H1 (cell line): ENCODE data around the gene CLDN9. TPM values are rescaled to one million over a fixed set of nuclear protein-coding genes. Genes with fewer than 3 reads are reported as not detected.

Experiments
- CTCF ChIA-PET: fragments of 300-600 bp; sonication (Branson Sonifier 250); formaldehyde crosslinking; loops from one replicate; lab custom pipeline; 2021; ENCODE audit not compliant: partially characterized antibody; lab: Charles Lee
- POLR2A ChIA-PET: fragments of 300-600 bp; sonication (Branson Sonifier 250); formaldehyde crosslinking; loops from one replicate; lab custom pipeline; 2021; ENCODE audit warnings: inconsistent platforms; ENCODE audit not compliant: partially characterized antibody; lab: Charles Lee
- DNase-seq, 2 experiments: peaks; one replicate each; pipeline versions ENCODE4 v3.0.0 to v3.0.0-alpha.2; 2010 to 2022; ENCODE audit warnings: low spot score in 2 of 2, low read depth in 1 of 2, mixed read lengths in 1 of 2
- FAIRE-seq: peaks from 2 replicates; lab custom pipeline; 2011; peaks lifted over from hg19 to GRCh38; lab: Jason Lieb, UNC
- H2AFZ ChIP-seq: 2 replicates; pipeline ENCODE4 v1.8.1; 2012; ENCODE audit warnings: low read length, inconsistent platforms
- H2AK5ac ChIP-seq: 2 replicates; pipeline ENCODE4 v1.6.1; 2013; ENCODE audit warnings: low read depth, low read length
- H2BK120ac ChIP-seq: replicated peaks from 2 replicates; pipeline ENCODE3; 2013; ENCODE audit warnings: low read depth, low read length, inconsistent platforms
- H2BK12ac ChIP-seq: 2 replicates; pipeline ENCODE4 v1.6.1; 2013; ENCODE audit warnings: low read depth, low read length
- H2BK15ac ChIP-seq: 2 replicates; pipeline ENCODE4 v1.6.1; 2013; ENCODE audit warnings: low read length
- H2BK20ac ChIP-seq: 2 replicates; pipeline ENCODE4 v1.6.1; 2013; ENCODE audit warnings: low read length
- H2BK5ac ChIP-seq: 2 replicates; pipeline ENCODE4 v1.6.1; 2013; ENCODE audit warnings: low read depth, low read length
- H3K14ac ChIP-seq: 2 replicates; pipeline ENCODE4 v1.6.1; 2013; ENCODE audit warnings: inconsistent platforms; ENCODE audit not compliant: insufficient read length
- H3K18ac ChIP-seq: 2 replicates; pipeline ENCODE4 v1.6.1; 2013; ENCODE audit warnings: low read length; ENCODE audit errors: extremely low read depth
- H3K23ac ChIP-seq: 2 replicates; pipeline ENCODE4 v1.6.1; 2013; ENCODE audit warnings: inconsistent platforms; ENCODE audit not compliant: insufficient read length
- H3K23me2 ChIP-seq: 2 replicates; pipeline ENCODE4 v1.6.1; 2013; ENCODE audit warnings: low read depth, low read length
- H3K27ac ChIP-seq: 2 replicates; pipeline ENCODE4 v1.6.1; 2011; ENCODE audit warnings: low read depth, low read length, inconsistent platforms
- H3K27me3 ChIP-seq, 4 experiments: replicated peaks in 1 of 4; 1 replicate in 1 of 4; 2 replicates in 3 of 4; pipeline versions ENCODE4 v1.6.1 to v1.8.1; 2011 to 2013; ENCODE audit warnings: low read length in 3 of 4, mild to moderate bottlenecking in 3 of 4, inconsistent platforms in 2 of 4, mixed read lengths in 2 of 4, moderate library complexity in 1 of 4; ENCODE audit not compliant: control insufficient read depth in 3 of 4, insufficient read depth in 3 of 4; ENCODE audit errors: extremely low read depth in 1 of 4
- H3K36me3 ChIP-seq, 4 experiments: 2 replicates each; pipeline versions ENCODE4 v1.6.1 to v1.8.1; 2011 to 2013; ENCODE audit warnings: mild to moderate bottlenecking in 4 of 4, low read length in 3 of 4, moderate library complexity in 2 of 4, control low read depth in 1 of 4, inconsistent platforms in 1 of 4; ENCODE audit not compliant: insufficient read depth in 4 of 4, control insufficient read depth in 2 of 4
- H3K4ac ChIP-seq: replicated peaks from 2 replicates; pipeline ENCODE3; 2013; ENCODE audit warnings: low read length, low read depth, mixed read lengths, inconsistent platforms; ENCODE audit not compliant: insufficient read length
- H3K4me1 ChIP-seq, 4 experiments: replicated peaks in 1 of 4; 1 replicate in 1 of 4; 2 replicates in 3 of 4; pipeline versions ENCODE4 v1.6.1 to v1.8.1; 2011 to 2013; ENCODE audit warnings: low read length in 3 of 4, inconsistent platforms in 2 of 4, mixed read lengths in 1 of 4; ENCODE audit not compliant: insufficient read depth in 4 of 4, control insufficient read depth in 3 of 4
- H3K4me2 ChIP-seq, 2 experiments: 2 replicates each; pipeline versions ENCODE4 v1.6.1 to v1.8.1; 2011 to 2013; ENCODE audit warnings: low read depth in 2 of 2, low read length in 2 of 2, control low read depth in 1 of 2, inconsistent platforms in 1 of 2, mild to moderate bottlenecking in 1 of 2; ENCODE audit not compliant: insufficient read depth in 1 of 2
- H3K4me3 ChIP-seq, 4 experiments: fragments of 200-600, 300-600 bp in 1 of 4; sonication (generic), shearing (Covaris generic), sonication (Bioruptor Twin) in 1 of 4; 2 replicates each; pipeline versions ENCODE4 v1.5.1 to v1.8.1; 2011 to 2016; ENCODE audit warnings: low read length in 4 of 4, low read depth in 3 of 4, control low read depth in 2 of 4, inconsistent platforms in 2 of 4, mild to moderate bottlenecking in 2 of 4, mixed read lengths in 1 of 4, moderate library complexity in 1 of 4; ENCODE audit not compliant: insufficient read depth in 2 of 4; ENCODE audit errors: extremely low read depth in 1 of 4
- H3K56ac ChIP-seq: replicated peaks from 2 replicates; pipeline ENCODE3; 2013; ENCODE audit warnings: low read depth, mild to moderate bottlenecking, mixed read lengths, low read length, inconsistent platforms; ENCODE audit not compliant: insufficient read length
- H3K79me1 ChIP-seq: 2 replicates; pipeline ENCODE4 v1.6.1; 2013; ENCODE audit warnings: low read depth, low read length, control low read depth
- H3K79me2 ChIP-seq, 2 experiments: 2 replicates each; pipeline versions ENCODE4 v1.6.1 to v1.8.1; 2012 to 2013; ENCODE audit warnings: low read length in 2 of 2, mild to moderate bottlenecking in 2 of 2, inconsistent platforms in 1 of 2; ENCODE audit not compliant: insufficient read depth in 2 of 2, control insufficient read depth in 1 of 2
- H3K9ac ChIP-seq, 4 experiments: replicated peaks in 1 of 4; 1 replicate in 1 of 4; 2 replicates in 3 of 4; pipeline versions ENCODE4 v1.6.1 to v1.8.1; 2011 to 2013; ENCODE audit warnings: low read depth in 3 of 4, low read length in 3 of 4, control low read depth in 2 of 4, mild to moderate bottlenecking in 2 of 4, moderate library complexity in 2 of 4, inconsistent platforms in 1 of 4; ENCODE audit errors: extremely low read depth in 1 of 4
- H3K9me3 ChIP-seq, 2 experiments: 2 replicates each; pipeline versions ENCODE4 v1.6.1 to v1.8.1; 2012 to 2013; ENCODE audit warnings: mild to moderate bottlenecking in 2 of 2, moderate library complexity in 2 of 2, control low read depth in 1 of 2, inconsistent platforms in 1 of 2, low read depth in 1 of 2, low read length in 1 of 2, mixed read lengths in 1 of 2; ENCODE audit not compliant: insufficient read depth in 2 of 2
- H4K20me1 ChIP-seq, 2 experiments: replicated peaks in 1 of 2; 2 replicates each; pipeline versions ENCODE3 to v1.8.1; 2011 to 2013; ENCODE audit warnings: inconsistent platforms in 2 of 2, low read length in 2 of 2, mild to moderate bottlenecking in 1 of 2; ENCODE audit not compliant: insufficient read depth in 2 of 2, control insufficient read depth in 1 of 2
- H4K5ac ChIP-seq: 2 replicates; pipeline ENCODE4 v1.6.1; 2013; ENCODE audit warnings: low read length, low read depth, mixed read lengths, inconsistent platforms; ENCODE audit not compliant: insufficient read length
- H4K8ac ChIP-seq: 2 replicates; pipeline ENCODE4 v1.8.0; 2013; ENCODE audit warnings: mild to moderate bottlenecking, moderate library complexity, low read length, inconsistent platforms; ENCODE audit not compliant: insufficient read depth; ENCODE audit errors: extremely low read depth
- H4K91ac ChIP-seq: replicated peaks from 2 replicates; pipeline ENCODE3; 2013; ENCODE audit warnings: low read length, mixed read lengths, inconsistent platforms; ENCODE audit not compliant: insufficient read length
- BCL11A ChIP-seq, 2 experiments: IDR thresholded peaks; one replicate each; pipeline ENCODE4 v1.6.1; 2011; ENCODE audit warnings: low read depth in 2 of 2, low read length in 2 of 2, mild to moderate bottlenecking in 2 of 2
- CHD1 ChIP-seq: IDR thresholded peaks from 2 replicates; pipeline ENCODE4 v1.6.1; 2012; ENCODE audit warnings: low read depth, low read length, improper control_type of control experiment
- EZH2 ChIP-seq: fragments of 200-600 bp; sonication (generic); IDR thresholded peaks from 2 replicates; pipeline ENCODE4 v1.7.1; 2012; ENCODE audit warnings: low read depth, mild to moderate bottlenecking, moderate library complexity, low read length, inconsistent platforms; ENCODE audit not compliant: severe bottlenecking
- HDAC6 ChIP-seq: IDR thresholded peaks from one replicate; pipeline ENCODE4 v1.7.1; 2012; ENCODE audit warnings: low read depth, mild to moderate bottlenecking, inconsistent platforms, low read length, moderate library complexity
- JUN ChIP-seq: IDR thresholded peaks from 2 replicates; pipeline ENCODE4 v1.6.1; 2011; ENCODE audit warnings: low read depth, mild to moderate bottlenecking, improper control_type of control experiment, low read length
- SIX5 ChIP-seq: IDR thresholded peaks from 2 replicates; pipeline ENCODE4 v1.6.1; 2011; ENCODE audit warnings: mild to moderate bottlenecking, low read depth, low read length
- SP1 ChIP-seq: IDR thresholded peaks from 2 replicates; pipeline ENCODE4 v1.6.1; 2011; ENCODE audit warnings: low read depth, low read length
- SP2 ChIP-seq: IDR thresholded peaks from 2 replicates; pipeline ENCODE4 v1.6.1; 2012; ENCODE audit warnings: mild to moderate bottlenecking, low read length, inconsistent platforms
- SP4 ChIP-seq: IDR thresholded peaks from 2 replicates; pipeline ENCODE4 v1.6.1; 2012; ENCODE audit warnings: low read length, inconsistent platforms
- TAF1 ChIP-seq: IDR thresholded peaks from 2 replicates; pipeline ENCODE4 v1.6.1; 2011; ENCODE audit warnings: mild to moderate bottlenecking, low read depth, low read length
- YY1 ChIP-seq: IDR thresholded peaks from 2 replicates; pipeline ENCODE4 v1.6.1; 2011; ENCODE audit warnings: low read depth, mild to moderate bottlenecking, low read length
- WGBS, 2 experiments: shearing (Covaris generic) in 1 of 2; methylation state at CpG; one replicate each; pipeline versions ENCODE4 v1.1.6 to v1.1.7; 2013 to 2015; ENCODE audit warnings: low lambda C conversion rate in 2 of 2, mixed read lengths in 2 of 2, inconsistent platforms in 1 of 2, low coverage in 1 of 2, missing lambda C conversion rate in 1 of 2; ENCODE audit not compliant: insufficient replicate concordance in 2 of 2, insufficient coverage in 1 of 2, insufficient read length in 1 of 2; ENCODE audit errors: extremely low coverage in 1 of 2, missing lambda C conversion rate in 1 of 2; 5-methylcytosine and 5-hydroxymethylcytosine counted together
- polyA plus RNA-seq, 7 experiments: library from polyadenylated mRNA; depleted of rRNA in 3 of 7; stranded (reverse) in 5 of 7; unstranded in 2 of 7; fragments of >200 nt in 5 of 7; fragments of 200-250 nt in 2 of 7; gene quantifications; 1 replicate in 5 of 7; 2 replicates in 1 of 7; 4 replicates in 1 of 7; pipeline versions ENCODE4 v1.2.1 to v1.2.3, GENCODE V29; 2011 to 2013; ENCODE audit warnings: missing spikeins in 2 of 7, mixed read lengths in 2 of 7
- total RNA-seq: library from RNA; stranded (reverse); fragmentation: NEBNext Ultra II Directional; extraction: Animal tissue kit (Norgen Biotek cat#: 25700); gene quantifications from 2 replicates; pipeline ENCODE4 v1.2.1, GENCODE V29; 2021
- TF ChIP-seq, protein P1 (sequence below): IDR thresholded peaks from 2 replicates; pipeline ENCODE4 v1.6.1; 2012; ENCODE audit warnings: low read length, inconsistent platforms

Gene CLDN9
- total and polyA plus RNA-seq, 2 of the 8 experiments (the other 6 are each of a cell fraction or from before 2014, with no cell fraction given): 0.60 to 0.89 TPM

DNA sequence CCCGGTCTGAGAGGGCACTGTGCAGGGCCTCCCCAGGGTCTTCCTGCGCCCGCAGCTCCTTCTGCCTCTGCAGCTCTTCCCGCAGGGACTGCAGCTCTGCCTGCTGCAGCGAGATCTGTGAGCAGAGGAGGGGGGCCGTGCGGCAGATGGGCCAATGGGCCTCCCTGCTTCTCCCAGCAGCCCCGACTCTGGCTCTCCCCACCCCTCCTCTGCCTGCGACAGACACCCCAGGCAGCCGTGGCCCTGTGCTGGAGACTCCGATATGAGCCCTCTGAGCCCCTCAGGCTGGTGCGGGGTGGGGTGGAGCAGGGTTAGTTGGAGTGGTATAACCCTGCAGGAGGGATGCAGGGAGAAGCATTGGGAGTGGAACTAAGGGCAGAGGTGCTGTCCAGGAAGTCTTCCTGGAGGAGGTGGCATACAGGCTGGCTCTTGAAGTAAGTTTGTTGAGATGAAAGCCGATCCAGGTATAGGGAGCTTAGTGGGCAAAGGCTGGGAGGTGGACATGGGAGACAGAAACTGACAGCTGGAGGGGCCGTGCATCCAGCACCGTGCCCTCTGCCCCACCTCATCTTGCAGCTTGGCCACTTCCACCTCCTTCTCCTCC lies 16.1 kb downstream of the CLDN9 start:
- H2BK5ac ChIP-seq: no peak overlapping the region
- H3K79me1 ChIP-seq: no peaks in the 10 kb centered on the region
- H3K23ac ChIP-seq: no peak overlapping the region
- peaks cover 0 to 21% (median 9%) of the 10 kb centered on the region in 4 experiments; a peak in 7 of 8 replicates for H3K36me3 ChIP-seq
- no peak overlapping the region for H2BK20ac ChIP-seq
- H2BK120ac ChIP-seq: no peak overlapping the region
- H3K18ac ChIP-seq: no peak overlapping the region
- WGBS, 2 experiments: 84% methylated on average over 15 of the region's 15 CpGs; no CpG with 5 or more reads in 1 of the 2 experiments
- H2BK12ac ChIP-seq: no peak overlapping the region
- H3K4ac ChIP-seq: no peak overlapping the region
- H2BK15ac ChIP-seq: no peak overlapping the region
- no peak overlapping the region for H3K14ac ChIP-seq
- H3K9me3 ChIP-seq: no peaks in the 10 kb centered on the region
- H3K27ac ChIP-seq: no peak overlapping the region
- H3K23me2 ChIP-seq: no peaks in the 10 kb centered on the region
- H4K8ac ChIP-seq: peak overlapping the region; percentile 31
- no peak overlapping the region for H4K91ac ChIP-seq
- FAIRE-seq (no peak), DNase-seq (no peak)
- H2AK5ac ChIP-seq: no peak overlapping the region
- H3K4me2 ChIP-seq: no peak overlapping the region
- H3K4me3 ChIP-seq: no peak overlapping the region
- no peak overlapping the region for H2AFZ ChIP-seq
- peaks cover 0 to 8% (median 6%) of the 10 kb centered on the region in 4 experiments; a peak in 5 of 7 replicates for H3K4me1 ChIP-seq
- no peak overlapping the region for H3K9ac ChIP-seq
- no peak overlapping the region for H4K5ac ChIP-seq
- H3K56ac ChIP-seq: no peak overlapping the region
- no peaks in the 10 kb centered on the region for H3K79me2 ChIP-seq
- ChIA-PET POLR2A (interaction anchor here (0.7 to 35.7 kb wide), 13 partner anchors 0 to 106 kb away, joined by 3 to 1808 read pairs (median 8); partner anchors contain the start of genes BICDL2, CLDN6, CLDN9 and HCFC1R1), CTCF (interaction anchor here (0.6 to 23.8 kb wide), 21 partner anchors 9 to 1774 kb away, joined by 3 to 639 read pairs (median 4); partner anchors contain the start of genes CLDN6, CLDN9, HCFC1R1 and THOC6)
- no peaks in the 10 kb centered on the region for H3K27me3 ChIP-seq
- peaks cover 8 to 32% of the 10 kb centered on the region in 2 experiments for H4K20me1 ChIP-seq
- TF ChIP-seq HDAC6 (no peak), SP4 (no peak), SP2 (no peak), YY1 (no peak), JUN (no peak), TAF1 (no peak), SIX5 (no peak), BCL11A (IDR thresholded peaks at IDR 0.05; ENCODE audit: low read depth in 2 of 2, low read length in 2 of 2) (no peak), SP1 (no peak), CHD1 (no peak), EZH2 (no peak)
- TF ChIP-seq, protein P1, sequence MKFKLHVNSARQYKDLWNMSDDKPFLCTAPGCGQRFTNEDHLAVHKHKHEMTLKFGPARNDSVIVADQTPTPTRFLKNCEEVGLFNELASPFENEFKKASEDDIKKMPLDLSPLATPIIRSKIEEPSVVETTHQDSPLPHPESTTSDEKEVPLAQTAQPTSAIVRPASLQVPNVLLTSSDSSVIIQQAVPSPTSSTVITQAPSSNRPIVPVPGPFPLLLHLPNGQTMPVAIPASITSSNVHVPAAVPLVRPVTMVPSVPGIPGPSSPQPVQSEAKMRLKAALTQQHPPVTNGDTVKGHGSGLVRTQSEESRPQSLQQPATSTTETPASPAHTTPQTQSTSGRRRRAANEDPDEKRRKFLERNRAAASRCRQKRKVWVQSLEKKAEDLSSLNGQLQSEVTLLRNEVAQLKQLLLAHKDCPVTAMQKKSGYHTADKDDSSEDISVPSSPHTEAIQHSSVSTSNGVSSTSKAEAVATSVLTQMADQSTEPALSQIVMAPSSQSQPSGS: no peak
